NCI-H446 treated with DMSO at 0.1 percent for 48 hours (cell line): ENCODE results near the gene ATG14.
A peak's percentile ranks its signal among the peaks of the same experiment; 100 is the strongest.
"Not testable (repeated sequence)": the region's sequence is repeated elsewhere in the genome, so short reads cannot be mapped to it uniquely, and the experiment has no call there.

Source experiments
- DNase-seq: peaks from one replicate; lab custom pipeline; 2025; lab: John Stamatoyannopoulos, UW

The ATG14 gene

GRCh38 chr14:55433880-55434804 is 22.5 kb upstream of the ATG14 start:
- DNase-seq: no peak

- no peak for DNase-seq
Measured at GRCh38 chr14:55432628-55433027, 21.0 kb upstream of the ATG14 start.

- peak; percentile 26 for DNase-seq
Measured at GRCh38 chr14:55430024-55430690, 18.5 kb upstream of the ATG14 start.

GRCh38 chr14:55427439-55427838 is 15.8 kb upstream of the ATG14 start:
- no peak for DNase-seq

- no peak for DNase-seq
Measured at GRCh38 chr14:55426891-55427290, 15.3 kb upstream of the ATG14 start.

- DNase-seq: no peak
Measured at GRCh38 chr14:55425091-55425490, 13.5 kb upstream of the ATG14 start.

- no peak for DNase-seq
Measured at GRCh38 chr14:55423969-55424368, 12.3 kb upstream of the ATG14 start.

GRCh38 chr14:55422338-55422737 is 10.7 kb upstream of the ATG14 start:
- DNase-seq: not testable (repeated sequence)

- DNase-seq: no peak
Measured at GRCh38 chr14:55419663-55420062, 8.0 kb upstream of the ATG14 start.

GRCh38 chr14:55418411-55418810 is 6.8 kb upstream of the ATG14 start:
- DNase-seq: no peak

GRCh38 chr14:55417955-55418354 is 6.3 kb upstream of the ATG14 start:
- no peak for DNase-seq

GRCh38 chr14:55416866-55417265 is 5.2 kb upstream of the ATG14 start:
- DNase-seq: no peak

GRCh38 chr14:55414551-55414950 is 2.9 kb upstream of the ATG14 start:
- DNase-seq: no peak

GRCh38 chr14:55412676-55413075 is 1.0 kb upstream of the ATG14 start:
- no peak for DNase-seq

- no peak for DNase-seq
Measured at GRCh38 chr14:55410876-55411275, 754 bp downstream of the ATG14 start.

- no peak for DNase-seq
Measured at GRCh38 chr14:55404173-55404854, 7.3 kb downstream of the ATG14 start.

- DNase-seq: no peak
Measured at GRCh38 chr14:55401751-55402150, 9.9 kb downstream of the ATG14 start.

GRCh38 chr14:55399852-55400251 is 11.8 kb downstream of the ATG14 start:
- DNase-seq: no peak

- DNase-seq: no peak
Measured at GRCh38 chr14:55399183-55399582, 12.4 kb downstream of the ATG14 start.

GRCh38 chr14:55398679-55399078 is 13.0 kb downstream of the ATG14 start:
- no peak for DNase-seq

GRCh38 chr14:55389330-55389729 is 22.3 kb downstream of the ATG14 start:
- no peak for DNase-seq

GRCh38 chr14:55388160-55388559 is 23.5 kb downstream of the ATG14 start:
- DNase-seq: no peak

GRCh38 chr14:55387121-55387520 is 24.5 kb downstream of the ATG14 start:
- DNase-seq: no peak
